GM19099 (cell line): ENCODE results near the gene TATDN2.

Experiments used
- POLR2A ChIP-seq: IDR thresholded peaks from 3 replicates; pipeline ENCODE4 v1.6.1; 2011; ENCODE audit warnings: low read depth; ENCODE audit not compliant: insufficient read length; ENCODE audit errors: extremely low read depth

TATDN2 gene

GRCh38 chr3:10312861-10313260 is 64.6 kb downstream of the TATDN2 start:
- TF ChIP-seq POLR2A = no peak

GRCh38 chr3:10315101-10315500 is 66.8 kb downstream of the TATDN2 start:
- no peak for TF ChIP-seq POLR2A

GRCh38 chr3:10315771-10316344 is 67.6 kb downstream of the TATDN2 start:
- no peak for TF ChIP-seq POLR2A

- no peak for TF ChIP-seq POLR2A
These were observed 69.2 kb downstream of the TATDN2 start for GRCh38 chr3:10317311-10317960.

GRCh38 chr3:10317961-10318350 is 69.7 kb downstream of the TATDN2 start:
- no peak for TF ChIP-seq POLR2A

- no peak for TF ChIP-seq POLR2A
These were observed 71.0 kb downstream of the TATDN2 start for GRCh38 chr3:10319251-10319650.

GRCh38 chr3:10319804-10320203 is 71.5 kb downstream of the TATDN2 start:
- no peak for TF ChIP-seq POLR2A

GRCh38 chr3:10320320-10320677 is 72.0 kb downstream of the TATDN2 start:
- TF ChIP-seq POLR2A = no peak

GRCh38 chr3:10321630-10322351 is 73.5 kb downstream of the TATDN2 start:
- no peak for TF ChIP-seq POLR2A

GRCh38 chr3:10322352-10322710 is 74.1 kb downstream of the TATDN2 start:
- TF ChIP-seq POLR2A = no peak

GRCh38 chr3:10327592-10327991 is 79.3 kb downstream of the TATDN2 start:
- TF ChIP-seq POLR2A = no peak

- no peak for TF ChIP-seq POLR2A
These were observed 80.3 kb downstream of the TATDN2 start for GRCh38 chr3:10328460-10329071.

- TF ChIP-seq POLR2A = no peak
These were observed 81.3 kb downstream of the TATDN2 start for GRCh38 chr3:10329495-10330015.

GRCh38 chr3:10330319-10330718 is 82.1 kb downstream of the TATDN2 start:
- no peak for TF ChIP-seq POLR2A
